GM21717 (cell line): ENCODE measurements around the gene TMEM52B.
"Not testable (repeated sequence)": the region's sequence is repeated elsewhere in the genome, so short reads cannot be mapped to it uniquely, and the experiment has no call there.

Source experiments
- ATAC-seq: cut with Tn5 transposase; IDR thresholded peaks from one replicate; pipeline ENCODE4 v1.9.1; 2021; ENCODE audit warnings: mild to moderate bottlenecking, moderate library complexity; ENCODE audit not compliant: unreplicated experiment

TMEM52B gene

DNA sequence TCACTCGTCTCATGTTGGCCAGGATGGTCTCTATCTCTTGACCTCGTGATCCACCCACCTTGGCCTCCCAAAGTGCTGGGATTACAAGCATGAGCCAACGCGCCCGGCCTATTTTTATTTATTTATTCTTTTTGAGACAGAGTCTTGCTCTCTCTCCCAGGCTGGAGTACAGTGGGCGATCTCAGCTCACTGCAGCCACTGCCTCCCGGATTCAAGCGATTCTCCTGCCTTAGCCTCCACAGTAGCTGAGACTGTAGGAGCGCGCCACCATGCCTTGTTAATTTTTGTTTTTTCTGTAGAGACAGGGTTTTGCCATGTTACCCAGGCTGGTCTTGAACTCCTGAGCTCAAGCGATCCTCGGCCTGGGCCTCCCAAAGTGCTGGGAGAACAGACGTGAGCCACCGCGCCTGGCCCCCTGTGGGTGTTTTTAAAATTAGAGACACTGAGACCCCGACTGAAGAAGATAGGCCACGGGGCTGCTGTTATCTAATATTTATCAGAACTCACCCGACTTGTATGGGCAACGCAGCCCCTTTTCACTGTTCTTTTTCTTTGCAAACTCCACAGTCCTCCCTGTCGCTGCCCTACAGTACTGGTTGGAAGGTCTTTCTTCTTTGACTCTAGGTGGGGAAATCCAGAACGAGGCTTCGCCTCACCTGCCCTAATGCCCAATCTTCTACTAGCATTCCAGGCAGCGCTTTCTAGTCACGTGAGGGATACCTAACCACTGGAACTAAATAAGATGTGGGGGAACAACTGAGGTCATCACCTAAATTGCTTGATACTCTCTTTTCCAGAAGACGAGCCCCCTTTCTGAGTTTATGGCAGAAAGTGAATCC lies 32.5 kb downstream of the TMEM52B start:
- ATAC-seq = no peak

DNA sequence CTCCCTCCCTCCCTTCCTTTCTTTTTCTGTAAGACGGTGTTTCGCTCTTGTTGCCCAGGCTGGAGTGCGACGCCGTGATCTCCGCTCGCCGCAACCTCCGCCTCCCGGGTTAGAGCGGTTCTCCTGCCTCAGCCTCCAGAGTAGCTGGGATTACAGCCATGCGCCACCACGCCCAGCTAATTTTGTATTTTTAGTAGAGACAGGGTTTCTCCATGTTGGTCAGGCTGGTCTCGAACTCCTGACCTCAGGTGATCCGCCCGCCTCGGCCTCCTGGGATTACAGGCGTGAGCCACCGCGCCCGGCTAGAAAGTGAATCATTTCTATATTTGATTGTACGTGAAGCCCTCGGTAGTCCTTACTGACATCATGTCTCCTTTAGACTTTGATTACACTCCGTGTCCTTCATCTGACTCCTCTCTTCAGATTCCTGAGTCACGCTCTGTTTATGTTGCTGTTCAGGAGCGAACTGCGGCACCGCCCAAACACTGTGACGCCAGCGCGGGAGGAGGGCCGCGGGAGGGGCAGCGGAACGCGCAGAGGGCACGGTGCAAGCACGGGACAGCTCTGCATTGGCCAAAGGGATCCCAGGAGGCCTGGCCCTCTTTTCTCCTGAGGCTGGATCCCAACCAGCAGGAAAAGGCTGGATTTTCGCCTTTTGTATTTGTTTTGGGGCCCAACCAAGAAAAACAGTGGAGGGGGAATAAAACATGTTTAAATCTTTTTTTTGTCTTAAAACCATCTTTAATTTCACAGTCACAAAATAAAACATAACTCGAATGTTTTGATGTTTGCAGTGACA lies 33.3 kb downstream of the TMEM52B start:
- ATAC-seq = peak; percentile 79

DNA sequence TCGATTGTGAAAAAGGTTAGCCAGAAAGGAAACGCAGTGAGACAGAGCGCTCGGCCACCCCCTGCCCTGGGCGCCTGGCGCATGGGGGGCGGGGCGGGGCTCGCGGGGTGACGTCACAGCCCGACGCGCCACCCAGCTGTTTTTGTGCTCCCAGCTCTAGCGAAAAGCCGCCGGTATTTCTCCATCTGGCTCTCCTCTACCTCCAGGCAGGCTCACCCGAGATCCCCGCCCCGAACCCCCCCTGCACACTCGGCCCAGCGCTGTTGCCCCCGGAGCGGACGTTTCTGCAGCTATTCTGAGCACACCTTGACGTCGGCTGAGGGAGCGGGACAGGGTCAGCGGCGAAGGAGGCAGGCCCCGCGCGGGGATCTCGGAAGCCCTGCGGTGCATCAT lies 33.9 kb downstream of the TMEM52B start, which contains the start of gene GABARAPL1:
Gene GABARAPL1 (plus strand): TSS at position 139 of the 393 bp plus-strand sequence. CDS start 253 bp downstream, at position 392.
- ATAC-seq = peak; percentile 54

DNA sequence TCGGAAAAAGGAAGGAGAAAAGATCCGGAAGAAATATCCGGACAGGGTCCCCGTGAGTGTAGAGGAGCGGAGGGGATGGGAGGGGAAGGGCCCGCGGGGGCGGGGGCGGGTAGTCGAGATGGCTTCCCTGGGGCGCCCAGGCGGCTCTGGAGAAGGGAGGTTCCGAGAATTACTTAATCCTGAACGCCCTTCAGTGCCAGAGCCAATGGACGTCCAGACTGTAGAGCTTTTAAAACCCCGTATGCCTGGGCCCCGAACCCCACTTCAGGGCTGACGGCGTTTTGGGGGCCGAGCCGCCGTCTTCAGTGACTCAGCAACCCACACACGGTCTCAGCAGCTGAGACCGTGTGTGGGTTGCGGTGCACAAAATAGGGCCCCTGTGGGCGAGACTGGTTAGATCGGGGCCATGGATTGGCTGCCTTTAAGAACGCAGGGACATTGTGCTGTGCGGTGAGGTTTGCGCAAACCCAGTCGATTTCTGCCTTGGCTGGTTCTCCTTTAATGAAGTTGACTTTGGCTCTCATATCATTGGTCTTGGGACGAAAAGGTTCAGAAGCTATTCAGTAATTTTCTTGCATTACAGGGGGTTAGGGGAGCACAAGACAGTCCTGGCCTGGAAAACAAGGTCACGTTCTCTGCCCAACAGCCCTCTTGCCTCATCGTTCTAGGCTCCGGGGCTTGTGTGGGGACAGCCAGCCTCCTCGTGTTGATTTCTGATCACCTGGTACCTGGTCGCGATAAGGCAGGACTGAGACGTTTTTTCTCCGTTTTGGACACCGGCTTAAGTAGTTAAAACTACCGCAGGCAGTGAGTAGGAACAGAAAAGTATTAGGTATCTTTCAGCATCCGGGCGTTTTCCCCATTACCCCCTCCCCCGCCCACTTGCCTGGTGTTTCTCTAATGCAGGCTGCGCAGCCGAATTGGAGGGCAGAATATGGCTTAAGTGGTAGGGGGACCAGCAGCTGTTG lies 34.6 kb downstream of the TMEM52B start:
- ATAC-seq = peak; percentile 63

DNA sequence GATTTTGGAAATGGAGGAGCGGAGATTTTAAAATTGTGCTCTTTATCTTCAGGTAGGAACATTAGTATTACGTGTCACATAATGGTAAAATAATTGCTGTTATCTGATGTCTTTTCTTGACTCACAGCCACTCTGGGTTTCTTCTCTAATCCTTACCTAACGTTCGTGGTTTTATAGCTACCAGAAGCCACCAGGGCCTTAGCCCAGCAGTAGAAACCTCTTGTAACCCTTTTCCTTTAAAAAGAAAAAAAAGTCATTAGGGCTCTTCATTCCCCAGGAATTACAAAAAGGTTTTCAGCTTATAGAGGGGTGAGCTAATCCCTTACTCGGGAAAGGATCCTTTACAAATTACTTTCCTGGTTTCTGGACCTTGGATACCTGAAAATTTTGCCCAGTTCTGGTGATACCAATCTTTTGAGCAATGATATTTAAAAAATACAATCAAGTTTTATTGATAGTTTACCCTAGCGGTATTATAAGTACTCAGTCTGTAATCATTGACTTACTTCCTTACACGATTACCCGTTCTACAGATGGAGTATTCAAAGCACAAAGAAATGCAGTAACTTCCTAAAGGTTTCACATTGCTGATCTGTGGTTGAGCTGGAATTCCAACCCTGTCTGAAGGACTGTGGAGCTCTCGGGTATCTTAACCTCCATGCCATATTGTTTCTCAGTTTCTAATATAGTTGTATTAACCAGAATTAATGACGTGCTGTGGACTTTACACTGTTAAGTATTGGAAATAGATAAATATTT lies 35.5 kb downstream of the TMEM52B start:
- no peak for ATAC-seq

DNA sequence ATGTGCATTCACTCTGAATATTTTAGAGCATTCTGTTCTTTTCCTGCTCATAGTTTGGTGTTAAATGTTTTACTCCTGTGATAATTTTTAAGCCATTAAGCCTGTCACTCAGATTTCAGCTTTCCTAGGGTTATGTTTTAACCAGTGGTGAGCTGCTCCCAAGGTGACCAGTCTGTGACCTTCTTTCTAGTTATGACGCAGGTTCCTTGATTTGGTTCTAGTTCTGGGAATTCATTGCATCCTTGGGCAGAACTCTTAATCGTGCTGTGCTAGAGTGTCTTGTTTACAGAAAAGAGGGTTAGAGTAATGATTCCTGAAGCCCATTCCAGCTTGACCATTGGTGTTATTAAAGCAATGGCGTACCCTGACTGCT lies 36.0 kb downstream of the TMEM52B start:
- ATAC-seq = no peak

DNA sequence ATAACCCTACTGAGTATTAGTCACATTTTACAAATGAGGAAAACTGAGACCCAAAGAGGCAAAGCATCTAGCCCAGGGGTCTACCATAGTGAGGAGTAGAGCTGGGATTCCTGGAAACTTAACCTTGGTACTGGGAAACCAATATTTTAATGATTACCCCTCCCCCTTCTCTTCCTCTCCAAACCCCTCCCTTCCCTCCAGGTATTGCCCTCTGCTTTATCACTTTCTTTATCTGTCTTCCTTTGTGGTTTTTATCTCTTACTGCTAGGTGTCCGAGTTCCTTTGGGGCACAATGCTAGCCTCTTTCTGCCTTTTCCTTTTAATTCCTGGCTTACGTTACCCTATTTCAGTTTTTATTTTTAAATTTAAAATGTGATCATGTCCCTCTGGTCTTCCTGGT lies 36.6 kb downstream of the TMEM52B start:
- no peak for ATAC-seq

DNA sequence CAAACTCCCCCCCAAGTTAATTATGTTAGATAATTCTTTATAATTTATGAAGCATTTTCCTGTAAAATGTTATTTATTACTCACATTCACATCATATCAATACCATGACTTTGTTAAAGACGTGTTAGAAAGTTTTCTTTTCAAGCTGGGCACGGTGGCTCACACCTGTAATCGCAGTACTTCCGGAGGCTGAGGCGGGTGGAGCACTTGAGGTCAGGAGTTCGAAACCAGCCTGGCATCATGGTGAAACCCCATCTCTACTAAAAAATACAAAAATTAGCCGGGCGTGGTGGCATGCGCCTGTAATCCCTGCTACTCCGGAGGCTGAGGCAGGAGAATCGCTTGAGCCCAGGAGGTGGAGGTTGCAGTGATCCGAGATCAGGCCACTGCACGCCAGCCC lies 37.1 kb downstream of the TMEM52B start:
- ATAC-seq = not testable (repeated sequence)

DNA sequence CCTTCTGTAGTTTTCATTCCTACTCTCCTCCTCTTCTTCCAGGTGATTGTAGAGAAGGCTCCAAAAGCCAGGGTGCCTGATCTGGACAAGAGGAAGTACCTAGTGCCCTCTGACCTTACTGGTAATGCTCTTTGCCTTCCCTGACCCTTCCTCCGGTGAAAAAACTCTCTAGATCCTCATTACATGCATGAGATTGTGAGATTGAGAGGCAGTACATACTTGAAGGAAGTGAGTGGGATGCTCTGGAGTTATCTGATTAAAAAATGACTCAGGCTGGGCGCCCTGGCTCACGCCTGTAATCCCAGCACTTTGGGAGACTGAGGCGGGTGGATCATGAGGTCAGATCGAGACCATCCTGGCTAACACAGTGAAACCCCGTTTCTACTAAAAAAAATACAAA lies 39.2 kb downstream of the TMEM52B start:
- ATAC-seq = no peak

DNA sequence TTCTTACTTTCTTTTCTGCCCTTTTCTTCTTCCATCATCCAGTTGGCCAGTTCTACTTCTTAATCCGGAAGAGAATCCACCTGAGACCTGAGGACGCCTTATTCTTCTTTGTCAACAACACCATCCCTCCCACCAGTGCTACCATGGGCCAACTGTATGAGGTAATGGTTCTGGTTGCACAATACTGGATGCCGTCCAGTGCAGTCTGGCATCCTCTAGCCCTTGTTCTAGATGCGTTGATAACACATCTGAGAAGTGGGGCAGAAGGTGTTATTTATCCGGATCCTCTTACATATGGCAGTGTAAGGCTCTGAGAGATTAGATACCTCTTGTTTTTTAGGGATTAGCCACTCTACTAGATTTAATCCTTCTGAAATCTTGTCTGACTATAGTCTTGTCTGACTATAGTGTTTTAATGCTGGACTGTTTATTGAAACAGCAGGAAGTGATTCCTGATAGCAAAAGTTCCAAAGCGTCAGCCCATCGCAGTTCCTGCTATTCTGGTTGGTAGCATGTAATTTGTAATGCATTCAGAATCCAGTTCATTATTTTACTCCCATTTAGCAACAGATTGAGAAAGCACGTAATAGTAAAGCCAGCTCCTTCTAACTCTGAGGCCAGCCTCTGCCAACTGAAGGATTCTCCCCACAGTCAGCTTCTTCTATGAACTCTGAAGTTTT lies 41.7 kb downstream of the TMEM52B start:
- ATAC-seq = no peak

DNA sequence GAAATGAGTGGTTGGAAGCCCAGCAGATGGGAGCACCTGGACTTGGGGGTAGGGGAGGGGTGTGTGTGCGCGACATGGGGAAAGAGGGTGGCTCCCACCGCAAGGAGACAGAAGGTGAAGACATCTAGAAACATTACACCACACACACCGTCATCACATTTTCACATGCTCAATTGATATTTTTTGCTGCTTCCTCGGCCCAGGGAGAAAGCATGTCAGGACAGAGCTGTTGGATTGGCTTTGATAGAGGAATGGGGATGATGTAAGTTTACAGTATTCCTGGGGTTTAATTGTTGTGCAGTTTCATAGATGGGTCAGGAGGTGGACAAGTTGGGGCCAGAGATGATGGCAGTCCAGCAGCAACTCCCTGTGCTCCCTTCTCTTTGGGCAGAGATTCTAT lies 43.0 kb downstream of the TMEM52B start:
- no peak for ATAC-seq

DNA sequence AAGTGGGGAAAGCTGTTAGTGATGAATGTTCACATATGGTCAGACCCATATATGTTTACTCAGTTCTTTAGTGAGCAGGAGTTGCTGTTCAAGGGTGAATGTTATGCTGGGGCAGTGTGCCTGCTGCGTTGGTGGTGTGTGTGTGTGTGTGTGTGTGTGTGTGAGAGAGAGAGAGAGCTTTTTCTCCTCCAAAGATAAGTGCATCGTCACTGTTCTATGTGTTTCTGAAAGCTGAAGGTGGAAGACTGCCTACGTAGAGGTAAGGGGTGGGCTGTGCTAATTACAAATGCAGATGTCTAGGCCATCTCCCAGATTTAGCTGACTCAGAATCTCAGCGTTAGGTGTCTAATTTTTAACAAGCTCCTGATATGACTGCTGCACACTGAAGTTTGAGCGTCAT lies 44.4 kb downstream of the TMEM52B start:
- ATAC-seq = no peak

DNA sequence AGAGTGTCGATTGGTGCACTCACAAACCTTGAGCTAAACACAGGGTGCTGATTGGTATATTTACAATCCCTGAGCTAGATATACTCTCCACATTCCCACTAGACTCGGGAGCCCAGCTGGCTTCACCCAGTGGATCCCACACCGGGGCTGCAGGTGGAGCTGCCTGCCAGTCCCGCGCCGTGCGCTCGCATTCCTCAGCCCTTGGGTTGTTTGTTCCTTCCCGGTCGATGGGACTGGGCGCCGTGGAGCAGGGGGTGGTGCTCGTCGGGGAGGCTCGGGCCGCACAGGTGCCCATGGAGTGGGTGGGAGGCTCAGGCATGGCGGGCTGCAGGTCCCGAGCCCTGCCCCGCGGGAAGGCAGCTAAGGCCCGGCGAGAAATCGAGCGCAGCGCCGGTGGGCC lies 46.6 kb downstream of the TMEM52B start:
- ATAC-seq = not testable (repeated sequence)

DNA sequence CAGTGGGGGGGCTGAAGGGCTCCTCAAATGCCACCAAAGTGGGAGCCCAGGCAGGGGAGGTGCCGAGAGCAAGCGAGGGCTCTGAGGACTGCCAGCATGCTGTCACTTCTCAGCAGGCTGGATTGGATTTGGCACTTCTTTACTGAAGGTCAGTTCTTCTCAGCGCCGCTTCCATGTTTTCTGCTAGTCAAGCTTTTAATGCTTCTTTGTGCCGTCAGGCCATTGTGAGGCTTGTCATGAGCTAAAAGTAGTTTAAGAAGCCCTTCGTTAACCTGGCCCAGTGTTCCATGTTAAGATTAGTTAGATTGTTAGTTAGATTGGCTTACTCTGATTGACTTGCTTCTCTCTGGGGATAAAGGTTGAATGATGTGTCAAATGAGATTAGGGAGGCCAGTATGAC lies 47.3 kb downstream of the TMEM52B start:
- no peak for ATAC-seq

DNA sequence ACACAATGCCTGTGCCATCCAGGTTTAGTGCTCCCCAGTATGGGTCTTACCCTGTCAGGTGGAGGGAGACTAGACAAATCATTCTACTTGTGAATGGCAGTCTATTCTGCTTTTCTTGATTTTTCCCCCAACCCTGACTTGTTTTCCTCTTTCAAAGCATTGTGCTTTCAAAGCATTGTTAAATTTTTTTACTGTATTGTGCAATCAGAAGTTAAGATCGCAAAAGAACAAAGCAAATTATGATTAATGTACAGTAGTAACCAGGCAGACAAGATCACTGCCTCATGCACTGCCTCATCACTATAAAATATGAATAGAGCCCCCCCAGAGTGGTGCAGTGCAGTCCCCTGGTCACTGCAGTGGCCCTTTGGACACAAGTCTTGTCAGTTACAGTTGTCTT lies 47.9 kb downstream of the TMEM52B start:
- no peak for ATAC-seq

DNA sequence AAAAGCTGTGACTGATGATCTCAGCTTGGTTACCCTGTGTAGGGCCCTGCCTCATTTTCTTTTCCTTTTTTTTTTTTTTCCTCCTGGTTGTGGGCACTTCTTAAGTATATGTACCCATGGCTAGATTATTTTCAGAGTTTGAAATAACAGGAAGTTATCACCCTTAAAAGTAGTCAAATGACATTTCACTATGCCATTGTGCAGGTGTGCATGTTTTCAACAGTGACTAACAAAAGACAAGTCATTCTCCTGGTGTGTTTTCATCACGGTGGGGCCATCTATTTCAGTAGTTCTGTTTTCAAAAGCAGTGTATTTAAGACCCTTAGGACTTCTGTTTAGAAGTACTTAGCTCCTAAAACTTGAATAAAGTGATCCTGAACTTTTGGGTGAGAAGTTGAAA lies 48.8 kb downstream of the TMEM52B start:
- no peak for ATAC-seq

DNA sequence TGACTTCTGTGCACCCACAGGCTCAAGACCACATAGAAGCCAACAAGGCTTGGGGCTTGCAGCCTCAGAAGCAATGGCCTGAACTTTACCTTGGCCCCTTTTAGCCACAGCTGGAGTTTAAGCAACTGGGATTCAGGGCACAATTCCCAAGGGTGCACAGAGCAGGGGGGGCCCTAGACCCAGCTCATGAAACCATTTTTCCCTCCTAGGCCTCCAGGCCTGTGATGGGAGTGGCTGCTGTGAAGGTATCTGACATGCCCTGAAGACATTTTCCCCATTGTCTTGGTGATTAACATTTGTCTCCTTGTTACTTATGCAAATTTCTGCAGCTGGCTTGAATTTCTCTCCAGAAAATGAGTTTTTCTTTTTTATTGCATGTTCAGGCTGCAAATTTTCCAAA lies 55.7 kb downstream of the TMEM52B start:
- ATAC-seq = no peak

DNA sequence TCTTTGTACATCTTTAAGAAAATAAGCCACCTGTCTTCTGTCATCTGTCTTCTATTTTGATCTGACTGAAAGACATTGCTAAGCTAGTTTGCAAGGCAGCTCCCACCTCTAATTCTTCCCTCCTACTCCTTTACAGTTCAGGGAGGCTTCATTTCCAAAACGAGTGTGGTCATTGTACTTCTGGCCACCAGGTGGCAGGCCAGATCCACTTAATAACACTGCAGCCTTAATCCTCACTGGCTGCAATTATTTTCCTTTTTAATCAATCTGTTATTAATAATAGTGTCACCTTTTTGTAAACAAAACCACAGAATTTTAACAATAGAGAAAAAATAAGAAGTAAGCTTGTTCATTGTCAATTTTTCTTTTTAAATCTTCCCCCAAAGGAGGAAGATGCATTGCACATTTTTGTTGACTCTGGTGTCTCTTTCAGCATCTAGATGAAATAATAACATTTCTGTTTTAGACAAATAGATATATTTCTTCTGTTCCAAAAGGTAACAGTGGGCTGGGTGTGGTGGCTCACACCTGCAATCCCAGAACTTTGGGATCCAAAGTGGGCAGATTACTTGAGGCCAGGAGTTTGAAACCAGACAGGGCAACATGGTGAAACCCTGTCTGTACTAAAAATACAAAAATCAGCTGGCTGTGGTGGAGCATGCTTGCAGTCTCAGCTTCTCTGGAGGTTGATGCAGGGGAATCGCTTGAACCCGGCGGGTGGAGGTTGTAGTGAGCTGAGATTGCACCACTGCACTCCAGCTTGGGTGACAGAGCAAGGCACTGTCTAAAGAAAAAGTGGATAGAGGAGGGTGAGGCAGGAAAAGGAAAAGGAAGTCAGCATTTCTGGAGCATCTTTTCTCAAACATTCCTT lies 57.2 kb downstream of the TMEM52B start:
- no peak for ATAC-seq

DNA sequence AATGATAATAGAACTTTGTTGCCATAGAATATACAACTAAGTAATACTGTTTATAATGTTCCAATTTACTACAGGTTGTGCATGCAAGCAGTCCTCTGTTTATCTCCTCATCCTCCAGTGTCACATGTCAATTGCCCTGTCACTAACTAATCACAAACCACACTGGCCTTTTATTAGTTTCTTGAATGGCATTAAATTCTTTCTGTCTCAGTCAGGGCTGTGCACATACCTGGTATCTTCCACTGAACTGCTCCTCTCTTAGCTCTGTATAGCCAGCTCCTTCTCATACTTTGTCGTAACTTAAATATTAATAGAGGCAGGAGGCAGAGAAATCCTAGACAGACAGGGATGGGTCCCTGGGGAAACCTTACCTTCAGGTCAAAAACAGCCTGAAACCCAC lies 57.9 kb downstream of the TMEM52B start:
- ATAC-seq = no peak
